OCI-LY3 (cell line): ENCODE measurements around the gene COQ8A.

ENCODE experiments used
- H2AFZ ChIP-seq: fragments of 200-600, 300-600 bp; shearing (Covaris generic); 2 replicates; pipeline ENCODE4 v1.6.0; 2014; ENCODE audit warnings: antibody characterized with exemption, low read depth, low read length
- H3K27ac ChIP-seq: fragments of 200-600, 300-600 bp; sonication (generic); 2 replicates; pipeline ENCODE4 v1.5.1; 2014; ENCODE audit warnings: mild to moderate bottlenecking, low read length, moderate library complexity, mixed read lengths
- H3K27me3 ChIP-seq: fragments of 200-600, 300-600 bp; sonication (generic); 2 replicates; pipeline ENCODE4 v1.6.1; 2014; ENCODE audit warnings: low read depth, low read length, mixed read lengths
- H3K36me3 ChIP-seq: fragments of 200-600, 300-600 bp; sonication (generic); replicated peaks from 2 replicates; pipeline ENCODE3; 2014; ENCODE audit warnings: low read depth, low read length, mixed read lengths
- H3K4me1 ChIP-seq: fragments of 300-600, 200-600 bp; sonication (generic); 2 replicates; pipeline ENCODE4 v1.6.1; 2014; ENCODE audit warnings: low read length, mixed read lengths
- H3K4me2 ChIP-seq: fragments of 200-600, 300-600 bp; sonication (generic); 2 replicates; pipeline ENCODE4 v1.6.1; 2014; ENCODE audit warnings: low read length, mixed read lengths
- H3K4me3 ChIP-seq: fragments of 300-600, 200-600 bp; sonication (generic); 2 replicates; pipeline ENCODE4 v1.5.1; 2014; ENCODE audit warnings: antibody characterized with exemption, mild to moderate bottlenecking, low read length, moderate library complexity
- H3K79me2 ChIP-seq: fragments of 300-600, 200-600 bp; shearing (Covaris generic); 2 replicates; pipeline ENCODE4 v1.6.1; 2014; ENCODE audit warnings: mild to moderate bottlenecking, low read length, mixed read lengths
- H3K9ac ChIP-seq: fragments of 300-600, 200-600 bp; shearing (Covaris generic); 2 replicates; pipeline ENCODE4 v1.6.0; 2014; ENCODE audit warnings: mild to moderate bottlenecking, low read length, moderate library complexity
- H3K9me3 ChIP-seq: fragments of 200-600, 300-600 bp; shearing (Covaris generic); 2 replicates; pipeline ENCODE4 v1.6.1; 2014; ENCODE audit warnings: low read length, mixed read lengths; ENCODE audit not compliant: insufficient read depth
- H4K20me1 ChIP-seq: fragments of 200-600, 300-600 bp; sonication (generic); 2 replicates; pipeline ENCODE4 v1.6.1; 2016; ENCODE audit warnings: low read length, mixed read lengths; ENCODE audit not compliant: insufficient read depth
- CTCF ChIP-seq: fragments of 200-600, 300-600 bp; sonication (generic); IDR thresholded peaks from 2 replicates; pipeline ENCODE4 v1.5.1; 2014; ENCODE audit warnings: antibody characterized with exemption, low read length, low read depth
- EZH2phosphoT487 ChIP-seq: fragments of 200-600 bp; shearing (Covaris generic); IDR thresholded peaks from 2 replicates; pipeline ENCODE4 v1.6.1; 2018; ENCODE audit warnings: antibody characterized with exemption, mixed run types, low read depth

COQ8A gene

GRCh38 chr1:226946841-226947240, 6.7 kb downstream of the COQ8A start:
- Histone ChIP-seq H3K9me3 (no peaks in the 10 kb centered on the region), H3K4me3 (no peak overlapping the region), H4K20me1 (peaks cover 23% of the 10 kb centered on the region), H3K4me2 (no peak overlapping the region), H3K27me3 (no peaks in the 10 kb centered on the region), H3K79me2 (peaks cover 80% of the 10 kb centered on the region), H3K4me1 (no peaks in the 10 kb centered on the region), H2AFZ (no peak overlapping the region), H3K27ac (no peak overlapping the region), H3K9ac (no peak overlapping the region), H3K36me3 (no peaks in the 10 kb centered on the region)
- TF ChIP-seq EZH2phosphoT487 (no peak), CTCF (no peak)

- TF ChIP-seq EZH2phosphoT487: no peak
- no peak for TF ChIP-seq CTCF
- H3K4me3 ChIP-seq: no peak overlapping the region
- no peak overlapping the region for H3K27ac ChIP-seq
- H3K4me2 ChIP-seq: no peak overlapping the region
- no peak overlapping the region for H2AFZ ChIP-seq
- H3K79me2 ChIP-seq: peaks cover 70% of the 10 kb centered on the region
- no peaks in the 10 kb centered on the region for H3K27me3 ChIP-seq
- H3K36me3 ChIP-seq: no peaks in the 10 kb centered on the region
- no peaks in the 10 kb centered on the region for H3K9me3 ChIP-seq
- H3K4me1 ChIP-seq: no peaks in the 10 kb centered on the region
- H3K9ac ChIP-seq: no peak overlapping the region
- H4K20me1 ChIP-seq: peaks cover 23% of the 10 kb centered on the region
Measured at GRCh38 chr1:226948051-226948450, 8.0 kb downstream of the COQ8A start.

GRCh38 chr1:226948480-226948879, 8.4 kb downstream of the COQ8A start:
- H3K27ac ChIP-seq: no peak overlapping the region
- peaks cover 25% of the 10 kb centered on the region for H4K20me1 ChIP-seq
- no peak overlapping the region for H3K4me2 ChIP-seq
- H3K27me3 ChIP-seq: no peaks in the 10 kb centered on the region
- H3K4me3 ChIP-seq: no peak overlapping the region
- no peak for TF ChIP-seq CTCF
- no peak for TF ChIP-seq EZH2phosphoT487
- H3K36me3 ChIP-seq: no peaks in the 10 kb centered on the region
- no peak overlapping the region for H2AFZ ChIP-seq
- no peaks in the 10 kb centered on the region for H3K9me3 ChIP-seq
- peaks cover 70% of the 10 kb centered on the region for H3K79me2 ChIP-seq
- H3K9ac ChIP-seq: no peak overlapping the region
- H3K4me1 ChIP-seq: no peaks in the 10 kb centered on the region

- Histone ChIP-seq H3K4me1 (no peaks in the 10 kb centered on the region), H3K9me3 (no peaks in the 10 kb centered on the region), H2AFZ (no peak overlapping the region), H3K27ac (no peak overlapping the region), H3K27me3 (no peaks in the 10 kb centered on the region), H3K4me2 (no peak overlapping the region), H3K36me3 (no peaks in the 10 kb centered on the region), H3K79me2 (peaks cover 65% of the 10 kb centered on the region), H4K20me1 (peaks cover 22% of the 10 kb centered on the region), H3K4me3 (no peak overlapping the region), H3K9ac (no peak overlapping the region)
- TF ChIP-seq CTCF (no peak), EZH2phosphoT487 (no peak)
Measured at GRCh38 chr1:226948996-226949395, 8.9 kb downstream of the COQ8A start.
